GM20000 (cell line): Measurements from ENCODE around the gene SLC2A1.

Source experiments
- DNase-seq: peaks from one replicate; pipeline ENCODE4 v3.0.0; 2012; ENCODE audit warnings: low spot score
- CTCF ChIP-seq: IDR thresholded peaks from 2 replicates; pipeline ENCODE4 v1.5.1; 2012; ENCODE audit warnings: mild to moderate bottlenecking, control low read depth; ENCODE audit errors: extremely low read depth, missing control alignments

The SLC2A1 gene

GRCh38 chr1:42930178-42931107, 28.2 kb downstream of the SLC2A1 start:
- DNase-seq = no peak
- no peak for TF ChIP-seq CTCF

DNA sequence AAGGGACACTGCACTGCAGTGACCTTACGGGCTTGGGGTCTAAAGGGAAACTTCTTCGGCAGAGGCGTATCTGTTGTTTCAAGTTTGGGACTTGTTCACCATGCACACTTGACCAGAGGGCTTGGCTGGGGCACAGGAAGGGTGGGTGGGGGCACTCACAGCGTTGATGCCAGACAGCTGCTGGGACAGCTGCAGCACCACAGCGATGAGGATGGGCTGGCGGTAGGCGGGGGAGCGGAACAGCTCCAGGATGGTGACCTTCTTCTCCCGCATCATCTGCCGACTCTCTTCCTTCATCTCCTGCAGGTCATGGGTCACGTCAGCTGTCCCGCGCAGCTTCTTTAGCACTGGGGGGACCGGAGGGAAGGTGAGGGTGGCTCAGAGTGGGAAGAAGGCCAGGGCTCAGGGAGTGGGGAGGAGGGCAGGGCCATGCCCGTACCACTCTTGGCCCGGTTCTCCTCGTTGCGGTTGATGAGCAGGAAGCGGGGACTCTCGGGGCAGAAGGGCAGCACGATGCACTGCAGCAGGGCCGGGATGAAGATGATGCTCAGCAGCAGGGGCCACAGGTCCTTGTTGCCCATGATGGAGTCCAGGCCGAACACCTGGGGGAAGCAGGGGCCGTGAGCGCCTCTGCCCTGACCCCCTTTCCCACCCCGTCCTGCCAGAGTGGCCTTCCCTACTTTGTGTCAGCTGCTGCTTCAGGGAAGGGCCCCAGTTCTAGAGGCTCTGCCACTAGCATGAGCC, 29.1 kb downstream of the SLC2A1 start:
- no peak for TF ChIP-seq CTCF
- no peak for DNase-seq

- no peak for DNase-seq
- no peak for TF ChIP-seq CTCF
These were observed 29.8 kb downstream of the SLC2A1 start for GRCh38 chr1:42928859-42929258.

GRCh38 chr1:42927920-42928505, 30.7 kb downstream of the SLC2A1 start:
- TF ChIP-seq CTCF = no peak
- no peak for DNase-seq

GRCh38 chr1:42927274-42927841, 31.3 kb downstream of the SLC2A1 start:
- no peak for TF ChIP-seq CTCF
- no peak for DNase-seq

- DNase-seq = no peak
- TF ChIP-seq CTCF = no peak
These were observed 31.8 kb downstream of the SLC2A1 start for GRCh38 chr1:42926879-42927242.
